Activated CD4-positive, alpha-beta T cell treated with anti-CD3 and anti-CD28 coated beads, Interleukin-2, amount 10 ng/mL, durations not matched to agents 24 days and 14 days (primary cell): ENCODE measurements around the gene ZBTB40. TPM values are rescaled to one million over a fixed set of nuclear protein-coding genes. Genes with fewer than 3 reads are reported as not detected.

Experiments used
- DNase-seq: peaks from one replicate; pipeline ENCODE4 v3.0.0; 2022
- H3K27ac Mint-ChIP-seq: one replicate; pipeline ENCODE4 v1.8.0; 2022; ENCODE audit warnings: mild to moderate bottlenecking, mixed read lengths
- H3K27me3 Mint-ChIP-seq: one replicate; pipeline ENCODE4 v1.8.0; 2022; ENCODE audit warnings: mixed read lengths
- H3K36me3 Mint-ChIP-seq: one replicate; pipeline ENCODE4 v1.8.0; 2022; ENCODE audit warnings: low read depth, mild to moderate bottlenecking, mixed read lengths
- H3K4me1 Mint-ChIP-seq: one replicate; pipeline ENCODE4 v1.8.0; 2021; ENCODE audit warnings: mixed read lengths
- H3K4me3 Mint-ChIP-seq: one replicate; pipeline ENCODE4 v1.8.0; 2022; ENCODE audit warnings: mild to moderate bottlenecking, moderate library complexity, mixed read lengths
- H3K9me3 Mint-ChIP-seq: one replicate; pipeline ENCODE4 v1.8.0; 2021; ENCODE audit warnings: mixed read lengths
- intact Hi-C: fragments of 100-400 bp; cut with micrococcal nuclease; formaldehyde crosslinking; loops from one replicate; pipeline ENCODE4 v1.15.1; 2023
- total RNA-seq: library from RNA; stranded (reverse); gene quantifications from 2 replicates; pipeline ENCODE4 v1.2.3, GENCODE V29; 2022

The ZBTB40 gene
- total RNA-seq, 1 donor from 2014 or later = 19.0 TPM

GRCh38 chr1:22516906-22517571, 65.4 kb downstream of the ZBTB40 start:
- no peak overlapping the region for H3K4me3 Mint-ChIP-seq
- no peaks in the 10 kb centered on the region for H3K4me1 Mint-ChIP-seq

GRCh38 chr1:22517956-22518355, 66.3 kb downstream of the ZBTB40 start:
- no peaks in the 10 kb centered on the region for H3K4me1 Mint-ChIP-seq
- H3K27me3 Mint-ChIP-seq = no peaks in the 10 kb centered on the region
- intact Hi-C loops = no loop called here
- H3K9me3 Mint-ChIP-seq = no peaks in the 10 kb centered on the region
- no peak for DNase-seq
- no peak overlapping the region for H3K27ac Mint-ChIP-seq
- H3K4me3 Mint-ChIP-seq = no peak overlapping the region
- peaks cover 43% of the 10 kb centered on the region for H3K36me3 Mint-ChIP-seq

More at GRCh38 chr1:22516906-22517571, 65.4 kb downstream of the ZBTB40 start:
- H3K27me3 Mint-ChIP-seq = no peaks in the 10 kb centered on the region
- H3K9me3 Mint-ChIP-seq = no peaks in the 10 kb centered on the region
- H3K27ac Mint-ChIP-seq = no peak overlapping the region
- H3K36me3 Mint-ChIP-seq = peaks cover 41% of the 10 kb centered on the region
- intact Hi-C loops = no loop called here
- no peak for DNase-seq

- no peak overlapping the region for H3K27ac Mint-ChIP-seq
- H3K4me3 Mint-ChIP-seq = no peak overlapping the region
- H3K36me3 Mint-ChIP-seq = peaks cover 44% of the 10 kb centered on the region
- intact Hi-C loops = no loop called here
- no peaks in the 10 kb centered on the region for H3K27me3 Mint-ChIP-seq
- H3K4me1 Mint-ChIP-seq = no peaks in the 10 kb centered on the region
- no peaks in the 10 kb centered on the region for H3K9me3 Mint-ChIP-seq
- no peak for DNase-seq
These were observed 66.7 kb downstream of the ZBTB40 start for GRCh38 chr1:22518379-22518778.

DNA sequence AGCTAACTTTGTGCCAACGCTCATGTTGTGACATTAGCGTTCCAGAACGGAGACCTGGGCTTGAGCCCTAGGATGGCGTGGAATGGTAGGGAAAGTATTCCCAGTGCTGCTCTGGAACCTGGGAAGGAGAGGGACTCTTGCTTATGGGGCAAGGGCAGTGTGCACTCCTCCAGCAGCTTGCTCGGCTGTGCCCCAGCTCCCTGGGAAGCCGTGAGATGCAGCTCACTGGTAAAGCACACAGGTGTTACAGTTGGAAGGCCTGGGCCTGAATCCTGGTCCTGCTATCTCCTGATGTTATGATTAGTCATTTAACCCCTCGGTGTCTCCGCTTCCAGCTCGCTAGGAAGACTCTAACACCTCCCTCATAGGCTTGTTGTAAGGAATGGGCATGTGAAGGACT, 69.2 kb downstream of the ZBTB40 start:
- intact Hi-C loops = no loop called here

GRCh38 chr1:22521692-22522091, 70.0 kb downstream of the ZBTB40 start:
- no peak overlapping the region for H3K27ac Mint-ChIP-seq
- H3K4me3 Mint-ChIP-seq = no peak overlapping the region
- peaks cover 41% of the 10 kb centered on the region for H3K36me3 Mint-ChIP-seq
- intact Hi-C loops = no loop called here
- no peaks in the 10 kb centered on the region for H3K27me3 Mint-ChIP-seq
- H3K9me3 Mint-ChIP-seq = no peaks in the 10 kb centered on the region
- no peaks in the 10 kb centered on the region for H3K4me1 Mint-ChIP-seq
- DNase-seq = no peak

More for the DNA sequence above, 69.2 kb downstream of the ZBTB40 start:
- Mint-ChIP-seq H3K36me3 (peaks cover 45% of the 10 kb centered on the region), H3K27ac (no peak overlapping the region), H3K4me3 (no peak overlapping the region), H3K27me3 (no peaks in the 10 kb centered on the region), H3K9me3 (no peaks in the 10 kb centered on the region), H3K4me1 (no peaks in the 10 kb centered on the region)
- no peak for DNase-seq

GRCh38 chr1:22522221-22522743, 70.6 kb downstream of the ZBTB40 start:
- Mint-ChIP-seq H3K27me3 (no peaks in the 10 kb centered on the region), H3K4me1 (no peaks in the 10 kb centered on the region), H3K36me3 (peaks cover 44% of the 10 kb centered on the region), H3K27ac (no peak overlapping the region), H3K4me3 (no peak overlapping the region), H3K9me3 (no peaks in the 10 kb centered on the region)
- intact Hi-C loops = no loop called here
- DNase-seq = no peak

GRCh38 chr1:22524481-22524880, 72.8 kb downstream of the ZBTB40 start:
- Mint-ChIP-seq H3K4me1 (no peaks in the 10 kb centered on the region), H3K4me3 (no peak overlapping the region), H3K27ac (no peak overlapping the region), H3K27me3 (no peaks in the 10 kb centered on the region), H3K9me3 (no peaks in the 10 kb centered on the region), H3K36me3 (peaks cover 30% of the 10 kb centered on the region)
- DNase-seq = no peak
- intact Hi-C loops = no loop called here

DNA sequence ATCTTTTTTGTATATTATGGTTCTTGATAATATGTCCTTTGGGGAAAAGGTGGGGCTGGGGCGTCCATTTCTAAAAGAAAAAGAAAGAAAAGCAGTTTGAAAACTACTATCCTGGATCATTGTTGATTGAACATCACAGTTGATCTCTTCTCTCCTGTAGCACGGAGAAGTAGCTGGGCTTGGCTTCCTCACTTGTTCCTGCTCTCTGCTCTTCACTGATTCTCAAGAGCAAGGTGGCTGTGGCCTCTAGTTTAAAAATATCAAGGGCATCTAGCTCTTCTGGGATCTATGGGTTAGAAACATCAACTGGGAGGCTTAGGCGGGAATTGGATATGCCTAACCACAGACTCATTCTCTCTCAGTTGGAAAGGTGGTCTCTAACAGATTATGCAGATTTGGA, 73.6 kb downstream of the ZBTB40 start:
- no peak overlapping the region for H3K27ac Mint-ChIP-seq
- H3K4me1 Mint-ChIP-seq = no peaks in the 10 kb centered on the region
- DNase-seq = no peak
- peaks cover 29% of the 10 kb centered on the region for H3K36me3 Mint-ChIP-seq
- no peaks in the 10 kb centered on the region for H3K27me3 Mint-ChIP-seq
- intact Hi-C loops = no loop called here
- no peak overlapping the region for H3K4me3 Mint-ChIP-seq
- H3K9me3 Mint-ChIP-seq = no peaks in the 10 kb centered on the region

GRCh38 chr1:22525646-22526045, 74.0 kb downstream of the ZBTB40 start:
- intact Hi-C loops = no loop called here
- Mint-ChIP-seq H3K4me1 (no peaks in the 10 kb centered on the region), H3K36me3 (peaks cover 27% of the 10 kb centered on the region), H3K27me3 (no peaks in the 10 kb centered on the region), H3K27ac (no peak overlapping the region), H3K4me3 (no peak overlapping the region), H3K9me3 (no peaks in the 10 kb centered on the region)
- DNase-seq = no peak

- Mint-ChIP-seq H3K4me3 (no peak overlapping the region), H3K27ac (no peak overlapping the region), H3K27me3 (no peaks in the 10 kb centered on the region), H3K9me3 (no peaks in the 10 kb centered on the region), H3K36me3 (peaks cover 27% of the 10 kb centered on the region), H3K4me1 (no peaks in the 10 kb centered on the region)
- intact Hi-C loops = no loop called here
- no peak for DNase-seq
These were observed 74.4 kb downstream of the ZBTB40 start for GRCh38 chr1:22526098-22526497.

DNA sequence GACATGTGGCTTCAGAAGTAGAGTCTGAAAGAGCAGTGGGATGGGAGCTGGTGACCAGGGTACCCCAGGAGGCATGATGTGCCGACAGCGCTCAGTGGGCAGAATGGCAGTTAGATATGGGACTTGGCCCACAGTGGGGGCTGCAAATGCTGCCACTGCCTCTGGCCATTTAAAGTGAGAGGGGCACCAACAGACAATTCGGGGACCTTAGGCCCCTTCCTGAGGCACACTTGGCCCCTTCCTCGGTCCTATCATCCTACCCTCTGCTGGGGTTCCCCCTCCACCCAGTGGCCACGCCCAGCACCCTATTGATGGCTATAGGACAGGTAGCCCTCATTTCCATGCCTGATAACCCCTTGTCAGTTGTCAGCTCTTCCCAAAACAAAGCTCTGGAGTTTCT, 75.0 kb downstream of the ZBTB40 start:
- DNase-seq = no peak
- H3K9me3 Mint-ChIP-seq = no peaks in the 10 kb centered on the region
- intact Hi-C loops = no loop called here
- H3K4me1 Mint-ChIP-seq = no peaks in the 10 kb centered on the region
- peaks cover 23% of the 10 kb centered on the region for H3K36me3 Mint-ChIP-seq
- no peak overlapping the region for H3K4me3 Mint-ChIP-seq
- H3K27ac Mint-ChIP-seq = no peak overlapping the region
- no peaks in the 10 kb centered on the region for H3K27me3 Mint-ChIP-seq

- H3K9me3 Mint-ChIP-seq = no peaks in the 10 kb centered on the region
- no peaks in the 10 kb centered on the region for H3K4me1 Mint-ChIP-seq
- no peak overlapping the region for H3K4me3 Mint-ChIP-seq
- no peak for DNase-seq
- peaks cover 21% of the 10 kb centered on the region for H3K36me3 Mint-ChIP-seq
- intact Hi-C loops = no loop called here
- no peak overlapping the region for H3K27ac Mint-ChIP-seq
- H3K27me3 Mint-ChIP-seq = no peaks in the 10 kb centered on the region
These were observed 75.5 kb downstream of the ZBTB40 start for GRCh38 chr1:22527122-22527521.

DNA sequence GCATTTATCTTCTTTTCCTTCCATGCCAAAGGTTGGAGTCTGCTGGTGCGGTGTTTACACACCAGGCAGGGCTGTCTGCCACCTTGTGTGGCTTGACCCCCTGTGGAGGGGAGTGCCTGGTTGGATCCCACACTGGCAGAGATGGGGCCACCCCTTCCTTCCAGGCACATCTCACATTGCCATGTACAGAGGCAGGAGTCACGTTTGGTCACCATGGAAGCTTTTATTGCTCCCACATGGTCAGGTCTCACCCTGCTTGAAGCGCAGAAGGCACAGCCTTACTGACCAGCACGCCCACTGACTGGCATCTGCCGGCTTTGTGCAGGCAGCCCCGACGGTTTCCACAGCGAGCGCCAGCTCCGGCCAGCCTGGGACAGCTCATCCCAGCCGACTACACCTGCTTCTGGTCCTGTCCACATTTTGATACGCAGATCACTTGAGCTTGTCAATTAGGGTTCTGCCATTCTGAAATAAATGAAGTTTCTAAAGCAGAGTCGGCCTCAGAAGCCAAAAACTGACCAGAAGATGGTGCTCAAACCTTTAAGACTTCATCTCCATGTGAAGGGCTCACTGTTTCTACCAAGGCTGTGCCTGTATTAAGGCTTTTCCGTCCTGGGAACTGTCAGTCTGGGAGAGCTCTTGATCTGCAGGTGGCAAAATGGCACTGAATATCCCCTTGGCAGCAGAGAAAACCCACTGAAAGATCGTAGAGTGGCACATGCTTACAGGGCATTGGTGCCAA, 76.1 kb downstream of the ZBTB40 start:
- H3K36me3 Mint-ChIP-seq = peaks cover 18% of the 10 kb centered on the region
- no peak overlapping the region for H3K4me3 Mint-ChIP-seq
- H3K27me3 Mint-ChIP-seq = no peaks in the 10 kb centered on the region
- no peaks in the 10 kb centered on the region for H3K9me3 Mint-ChIP-seq
- H3K4me1 Mint-ChIP-seq = no peaks in the 10 kb centered on the region
- DNase-seq = no peak
- H3K27ac Mint-ChIP-seq = no peak overlapping the region
- intact Hi-C loops = no loop called here

- H3K4me1 Mint-ChIP-seq = no peaks in the 10 kb centered on the region
- no peaks in the 10 kb centered on the region for H3K9me3 Mint-ChIP-seq
- intact Hi-C loops = no loop called here
- H3K27me3 Mint-ChIP-seq = no peaks in the 10 kb centered on the region
- peaks cover 19% of the 10 kb centered on the region for H3K36me3 Mint-ChIP-seq
- no peak for DNase-seq
- no peak overlapping the region for H3K27ac Mint-ChIP-seq
- no peak overlapping the region for H3K4me3 Mint-ChIP-seq
These were observed 76.8 kb downstream of the ZBTB40 start for GRCh38 chr1:22528451-22528850.
